NCI-H1105 treated with DMSO at 0.1 percent for 48 hours (cell line): Measurements from ENCODE around the gene AP1S3.
"Not testable (repeated sequence)": the region's sequence is repeated elsewhere in the genome, so short reads cannot be mapped to it uniquely, and the experiment has no call there.

Experiments
- DNase-seq: peaks from one replicate; lab custom pipeline; 2025; lab: John Stamatoyannopoulos, UW

AP1S3 gene

DNA sequence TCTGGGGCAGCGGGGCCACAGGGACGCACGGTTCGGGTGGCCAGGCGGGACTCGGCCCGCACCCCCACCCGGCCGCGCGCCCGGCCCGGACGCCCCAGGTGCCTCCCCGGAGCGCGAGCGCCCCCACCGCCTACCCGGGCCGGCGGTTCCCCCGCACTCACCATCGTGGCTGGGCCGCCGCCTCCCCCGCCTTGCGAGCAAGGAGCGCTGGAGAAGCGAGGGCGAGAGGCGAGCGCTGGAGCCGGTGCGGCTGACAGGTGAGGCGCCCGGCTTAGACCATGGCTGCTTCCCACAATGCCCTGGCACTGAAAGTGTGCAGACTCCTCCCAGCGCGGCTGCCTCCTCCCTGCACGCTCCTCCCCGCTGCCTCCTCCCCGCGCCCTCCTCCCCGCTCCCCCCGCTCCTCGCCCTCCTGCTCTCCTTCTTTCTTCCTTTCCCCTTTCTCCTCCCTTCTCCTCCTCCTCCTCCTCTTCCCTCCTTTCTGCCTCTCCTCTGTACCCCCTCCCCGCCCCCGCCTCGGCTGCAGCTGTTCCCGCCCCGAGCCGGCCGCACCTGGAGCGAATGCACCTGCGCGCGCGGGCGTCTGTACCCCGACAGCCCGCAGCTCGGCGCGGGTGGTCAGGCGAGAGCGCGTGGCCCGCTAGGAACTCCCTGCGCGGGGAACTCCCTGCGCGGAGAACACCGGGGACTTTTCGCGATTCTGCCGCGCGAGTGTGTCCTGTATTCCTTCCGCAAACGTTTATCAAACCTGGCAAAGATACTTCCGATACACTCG is at the start of gene AP1S3:
Gene AP1S3, minus strand, starts transcription at position 296 of the 775 bp plus-strand sequence. Its CDS starts 132 bp downstream, at position 164.
- peak; percentile 83 for DNase-seq

DNA sequence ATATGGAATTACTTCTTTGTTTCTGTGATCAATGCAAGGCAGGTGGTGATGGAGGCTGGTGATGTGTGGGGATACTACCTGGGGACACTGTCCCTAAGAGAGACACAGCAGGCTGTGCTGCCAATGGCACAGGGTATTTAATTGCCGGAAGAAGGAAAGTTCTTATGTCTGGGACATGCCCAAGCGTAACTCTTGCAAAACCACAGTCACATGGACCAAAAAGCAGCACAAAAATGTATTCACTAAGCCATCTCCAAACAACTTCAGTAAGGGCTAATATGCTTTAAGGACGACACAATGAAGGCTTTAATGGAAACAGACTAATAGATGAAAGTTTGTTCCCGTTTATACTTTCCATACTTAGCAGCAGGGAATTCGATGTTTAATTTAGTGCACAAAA is 49.7 kb upstream of the AP1S3 start:
- DNase-seq, result no peak

GRCh38 chr2:223886726-223887125 is 49.3 kb upstream of the AP1S3 start:
- no peak for DNase-seq

- DNase-seq, result no peak
Measured at GRCh38 chr2:223884399-223884798, 47.0 kb upstream of the AP1S3 start.

DNA sequence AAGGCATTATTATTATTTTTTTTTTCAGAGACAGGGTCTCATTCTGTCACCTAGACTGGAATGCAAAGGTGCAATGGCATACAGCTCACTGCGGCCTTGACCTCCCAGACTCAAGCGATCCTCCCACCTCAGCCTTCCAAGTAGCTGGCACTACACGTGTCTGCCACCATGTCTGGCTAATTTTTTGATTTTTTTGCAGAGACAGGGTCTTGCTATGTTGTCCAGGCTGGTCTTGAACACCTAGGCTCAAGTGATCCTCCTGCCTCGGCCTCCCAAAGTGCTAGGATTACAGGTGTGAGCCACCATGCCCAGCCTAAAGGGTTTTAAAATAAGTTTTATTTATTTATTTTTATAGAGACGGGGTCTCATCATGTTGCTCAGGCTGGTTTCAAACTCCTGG is 45.3 kb upstream of the AP1S3 start:
- DNase-seq, result no peak

DNA sequence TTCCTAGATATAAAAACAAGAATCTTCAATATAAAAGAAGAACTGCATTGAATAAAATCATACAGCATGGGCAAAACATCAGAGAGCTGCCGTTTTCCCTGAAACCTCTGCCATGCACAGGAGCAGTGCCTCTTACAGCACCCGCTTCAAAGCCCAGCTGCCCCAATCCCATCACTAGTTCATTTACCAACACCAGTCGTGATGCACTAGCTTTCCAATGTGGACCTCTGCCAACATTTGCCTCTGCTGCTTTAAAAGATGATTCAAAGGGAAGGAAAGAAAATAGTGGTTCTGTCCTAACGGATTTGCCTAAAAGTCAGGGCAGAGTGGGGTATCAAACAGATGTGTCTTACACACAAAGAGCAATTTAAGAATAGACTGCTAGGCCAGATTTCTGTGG is 43.4 kb upstream of the AP1S3 start:
- DNase-seq, result no peak

GRCh38 chr2:223877721-223878410 is 40.5 kb upstream of the AP1S3 start:
- DNase-seq, result no peak

DNA sequence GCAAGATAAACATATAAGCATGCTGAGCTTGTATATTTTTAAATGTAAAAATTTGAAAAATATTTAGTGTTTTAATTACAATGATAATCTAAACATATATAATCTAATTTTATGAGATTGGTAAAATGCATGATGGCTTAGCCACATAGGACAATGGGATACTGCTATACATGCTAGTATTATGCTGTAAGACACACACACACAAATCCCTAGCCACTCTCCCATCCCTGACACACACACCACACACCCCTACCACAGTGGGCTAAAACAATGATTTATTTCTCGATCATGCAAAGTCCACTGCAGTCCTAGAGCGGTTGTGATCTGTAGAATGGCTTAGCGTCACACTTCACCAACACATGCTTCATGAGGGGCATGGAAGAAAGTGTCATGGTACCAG is 36.3 kb upstream of the AP1S3 start:
- DNase-seq, result no peak

GRCh38 chr2:223872772-223873171 is 35.4 kb upstream of the AP1S3 start:
- DNase-seq, result not testable (repeated sequence)

GRCh38 chr2:223871661-223872060 is 34.3 kb upstream of the AP1S3 start:
- DNase-seq, result not testable (repeated sequence)

DNA sequence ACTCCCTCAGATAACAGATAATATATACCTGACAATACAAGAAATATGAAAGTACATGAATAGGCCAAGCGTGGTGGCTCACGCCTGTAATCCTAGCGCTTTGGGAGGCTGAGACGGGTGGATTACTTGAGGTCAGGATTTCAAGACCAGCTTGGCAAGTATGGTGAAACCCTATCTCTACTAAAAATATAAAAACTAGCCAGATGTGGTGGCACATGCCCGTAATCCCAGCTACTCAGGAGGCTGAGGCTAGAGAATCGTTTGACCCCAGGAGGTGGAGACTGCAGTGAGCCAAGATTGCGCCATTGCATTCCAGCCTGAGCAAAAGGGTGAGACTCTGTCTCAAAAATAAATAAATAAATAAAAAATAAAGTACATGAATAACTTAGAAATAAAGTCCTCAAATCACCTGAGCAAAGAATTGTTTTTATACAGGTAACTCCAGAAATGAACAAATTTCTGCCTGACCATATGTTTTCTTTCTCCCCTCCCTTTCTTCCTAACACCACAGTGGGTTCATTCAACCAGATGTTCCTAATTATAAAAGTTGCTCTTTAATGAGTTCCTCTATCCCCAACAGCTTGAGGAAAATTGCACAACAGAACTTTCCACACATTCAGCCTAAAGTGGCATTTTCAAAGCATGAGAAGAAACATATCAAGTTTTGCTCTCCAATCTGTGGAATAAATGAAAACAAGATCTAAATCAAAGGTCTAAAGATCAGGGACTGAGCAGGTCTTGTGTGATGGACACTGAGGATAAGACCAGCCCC is 33.6 kb upstream of the AP1S3 start:
- no peak for DNase-seq

DNA sequence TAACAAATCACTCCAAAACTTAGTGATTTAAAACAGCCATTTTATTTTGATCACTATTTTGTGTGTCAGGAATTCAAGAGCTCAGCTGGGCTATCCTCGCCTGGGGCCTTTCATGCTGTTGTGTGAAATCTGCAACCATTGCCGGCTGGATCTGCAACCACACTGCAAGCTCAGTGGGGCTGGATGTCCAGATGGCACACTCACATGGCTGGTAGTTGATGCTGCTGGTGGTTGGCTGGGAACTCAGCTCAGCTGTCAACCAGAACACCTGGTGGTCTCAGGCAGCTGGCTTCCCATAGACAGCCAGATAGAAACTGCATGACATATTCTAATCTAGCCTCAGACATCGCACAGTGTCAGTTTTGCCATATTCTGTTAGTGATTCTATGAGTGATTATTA is 30.6 kb upstream of the AP1S3 start:
- no peak for DNase-seq

DNA sequence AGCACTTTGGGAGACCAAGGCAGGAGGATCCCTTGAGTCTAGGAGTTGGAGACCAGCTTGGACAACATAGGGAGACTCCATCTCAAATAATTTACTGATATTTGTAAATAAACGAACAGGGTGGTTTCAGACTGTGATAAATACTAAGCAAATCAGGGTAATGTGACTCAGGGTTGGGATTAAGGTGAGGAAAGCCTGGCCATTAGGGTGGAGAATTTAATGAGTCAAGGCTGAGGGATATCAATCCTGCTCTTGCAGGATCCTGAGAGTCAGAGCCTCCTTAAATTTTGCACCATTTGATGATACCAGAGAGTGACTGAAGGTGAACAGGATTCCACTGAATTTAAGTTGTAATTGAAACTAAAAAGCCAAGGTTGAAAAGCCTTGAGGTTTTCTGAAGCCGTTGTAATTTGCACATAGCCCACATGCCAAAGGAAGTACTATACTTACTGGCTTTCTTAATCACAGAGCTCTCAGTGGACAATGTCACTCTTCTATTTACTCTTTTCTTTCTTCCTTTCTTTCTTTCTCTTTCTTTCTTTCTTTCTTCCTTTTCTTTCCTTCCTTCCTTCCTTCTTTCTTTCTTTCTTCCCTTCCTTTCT is 28.6 kb upstream of the AP1S3 start:
- no peak for DNase-seq

- DNase-seq, result no peak
Measured at GRCh38 chr2:223865124-223865523, 27.7 kb upstream of the AP1S3 start.

- DNase-seq, result no peak
Measured at GRCh38 chr2:223863491-223863890, 26.1 kb upstream of the AP1S3 start.

- no peak for DNase-seq
Measured at GRCh38 chr2:223860809-223861738, 23.7 kb upstream of the AP1S3 start.

DNA sequence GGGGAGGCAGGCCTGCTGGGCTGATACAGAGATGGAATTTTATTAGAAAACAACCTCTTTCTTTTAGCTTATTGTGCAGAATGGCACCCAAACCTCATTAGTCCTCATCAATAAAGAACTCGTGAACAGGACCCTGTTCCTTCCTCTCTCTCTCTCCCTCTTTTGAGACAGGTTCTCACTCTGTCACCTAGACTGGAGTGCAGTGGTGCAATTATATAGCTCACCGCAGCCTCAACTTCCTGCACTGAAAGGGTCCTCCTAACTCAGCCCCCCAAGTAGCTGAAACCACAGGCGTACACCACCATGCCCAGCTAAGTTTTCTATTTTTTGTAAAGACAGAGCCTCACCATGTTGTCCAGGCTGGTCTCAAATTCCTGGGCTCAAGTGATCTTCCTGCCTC is 21.7 kb upstream of the AP1S3 start:
- no peak for DNase-seq

DNA sequence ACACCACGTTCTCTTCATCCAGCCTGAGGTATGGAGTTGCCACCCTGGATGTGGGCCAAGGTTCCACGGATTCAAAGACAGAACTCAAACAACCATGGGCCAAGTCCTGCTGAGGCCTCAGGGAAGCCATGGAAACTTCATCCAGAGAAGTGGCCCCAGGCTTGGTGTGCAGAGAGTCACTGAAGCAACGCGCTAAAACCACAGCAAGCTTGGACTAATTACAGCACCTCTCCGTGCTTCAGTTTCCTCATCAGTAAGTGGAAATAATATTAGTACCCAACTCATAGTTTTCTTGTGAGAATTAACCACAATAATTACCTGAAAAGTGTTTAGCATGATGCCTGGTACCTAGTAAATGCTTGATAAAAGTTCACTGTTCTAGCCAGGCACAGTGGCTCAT is 19.2 kb upstream of the AP1S3 start:
- no peak for DNase-seq

GRCh38 chr2:223856021-223856420 is 18.6 kb upstream of the AP1S3 start:
- no peak for DNase-seq

GRCh38 chr2:223855426-223855825 is 18.0 kb upstream of the AP1S3 start:
- no peak for DNase-seq

- no peak for DNase-seq
Measured at GRCh38 chr2:223854741-223855140, 17.4 kb upstream of the AP1S3 start.
